HUDEP-2 (cell line): ENCODE results near the gene PALLD.
"Not testable (repeated sequence)": the region's sequence is repeated elsewhere in the genome, so short reads cannot be mapped to it uniquely, and the experiment has no call there.

Source experiments
- DNase-seq, 76 experiments: peaks; one replicate each; lab custom pipeline; 2025; ENCODE audit not compliant: unreplicated experiment in 76 of 76; lab: John Stamatoyannopoulos, UW

The PALLD gene

GRCh38 chr4:168496834-168497233, at the start of gene PALLD:
Gene PALLD, plus strand, starts transcription at chr4:168497052.
- DNase-seq: no peak

- not testable (repeated sequence) for DNase-seq
These were observed 47.8 kb upstream of the PALLD start for GRCh38 chr4:168449063-168449462.

GRCh38 chr4:168449719-168450452, 47.0 kb upstream of the PALLD start:
- DNase-seq: peak in 21 of 76 experiments; percentile 1 to 49 (median 5)

DNA sequence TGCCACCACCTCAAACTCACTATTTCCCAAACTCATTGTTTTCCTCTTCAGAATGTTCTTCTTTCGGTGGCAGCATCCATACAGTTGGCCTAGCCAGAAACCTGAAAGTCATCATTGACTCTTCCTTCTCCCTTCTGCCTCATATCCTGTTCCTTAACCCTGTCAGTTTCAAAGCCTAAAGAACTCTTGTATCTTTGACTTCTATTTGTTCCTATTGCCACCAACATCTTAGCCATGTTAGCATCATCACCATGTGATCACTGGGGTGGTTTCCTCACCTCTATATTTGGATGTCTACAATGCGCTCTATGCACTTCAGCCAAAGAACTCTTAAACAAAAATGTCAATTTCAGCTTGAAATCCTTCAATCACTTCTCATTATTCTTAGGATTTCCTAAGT, 45.5 kb upstream of the PALLD start:
- DNase-seq: no peak

DNA sequence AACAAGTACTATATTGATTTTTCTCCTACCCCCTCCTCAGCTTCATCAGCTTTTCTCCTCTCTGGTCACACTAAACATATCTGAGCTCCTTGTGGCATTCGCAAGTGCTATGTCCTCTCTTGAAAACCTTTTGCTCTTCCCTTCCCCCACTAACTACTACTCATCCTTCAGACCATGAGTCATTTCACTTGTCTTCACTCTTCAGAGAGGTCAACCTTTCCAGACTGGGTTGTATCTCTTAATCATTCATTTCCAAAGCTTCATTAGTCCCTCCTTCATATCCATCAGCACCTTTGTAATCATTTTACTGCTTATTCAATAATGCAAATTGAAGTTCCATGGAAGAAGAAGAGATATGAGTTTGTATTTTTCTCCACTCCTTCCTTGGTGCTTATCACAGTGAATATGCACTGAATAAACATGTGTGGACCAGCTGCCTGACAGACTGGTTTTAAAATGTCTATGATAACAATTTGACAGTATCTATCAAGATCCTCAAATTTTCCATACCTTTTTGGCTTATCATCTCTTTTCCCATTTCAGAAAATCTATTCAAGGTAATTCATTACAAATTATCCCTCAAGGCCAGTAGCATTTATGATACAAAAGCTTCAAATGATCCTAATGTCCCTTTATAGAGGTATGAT, 45.0 kb upstream of the PALLD start:
- DNase-seq: peak in 29 of 76 experiments; percentile 2 to 72 (median 29)

GRCh38 chr4:168453146-168453545, 43.7 kb upstream of the PALLD start:
- DNase-seq: no peak

DNA sequence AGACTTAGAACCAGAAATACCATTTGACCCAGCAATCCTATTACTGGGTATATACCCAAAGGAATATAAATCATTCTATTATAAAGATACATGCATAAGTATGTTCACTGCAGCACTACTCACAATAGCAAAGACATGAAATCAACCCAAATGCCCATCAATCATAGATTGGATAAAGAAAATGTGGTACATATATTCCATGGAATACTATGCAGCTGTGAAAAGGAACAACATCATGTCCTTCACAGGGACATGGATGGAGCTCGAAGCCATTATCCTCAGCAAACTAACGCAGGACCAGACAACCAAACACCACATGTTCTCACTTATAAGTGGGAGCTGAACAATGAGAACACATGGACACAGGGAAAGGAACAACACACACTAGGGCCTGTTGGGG, 38.6 kb upstream of the PALLD start:
- not testable (repeated sequence) for DNase-seq

GRCh38 chr4:168461821-168462220, 35.0 kb upstream of the PALLD start:
- no peak for DNase-seq

GRCh38 chr4:168472920-168473319, 23.9 kb upstream of the PALLD start:
- no peak for DNase-seq

GRCh38 chr4:168474660-168475320, 22.1 kb upstream of the PALLD start:
- DNase-seq: no peak

DNA sequence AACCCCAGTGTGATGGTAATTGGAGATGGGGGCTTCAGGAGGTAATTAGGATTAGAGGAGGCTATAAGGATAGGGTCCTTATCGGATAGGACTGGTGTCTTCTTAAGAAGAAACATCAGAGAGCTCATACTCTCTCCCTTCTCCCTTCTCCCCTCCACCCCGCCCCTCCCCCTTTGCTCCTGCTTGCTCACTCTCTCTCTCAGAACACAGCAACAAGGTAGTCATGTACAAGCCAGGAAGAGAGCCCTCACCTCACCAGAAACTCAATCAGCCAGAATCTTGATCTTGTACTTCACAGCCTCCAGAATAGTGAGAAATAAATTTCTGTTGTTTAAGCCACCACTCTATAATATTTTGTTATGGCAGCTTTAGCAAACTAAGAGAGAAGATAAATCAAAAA, 21.1 kb upstream of the PALLD start:
- DNase-seq: peak in 20 of 76 experiments; percentile 0 to 36 (median 6)

DNA sequence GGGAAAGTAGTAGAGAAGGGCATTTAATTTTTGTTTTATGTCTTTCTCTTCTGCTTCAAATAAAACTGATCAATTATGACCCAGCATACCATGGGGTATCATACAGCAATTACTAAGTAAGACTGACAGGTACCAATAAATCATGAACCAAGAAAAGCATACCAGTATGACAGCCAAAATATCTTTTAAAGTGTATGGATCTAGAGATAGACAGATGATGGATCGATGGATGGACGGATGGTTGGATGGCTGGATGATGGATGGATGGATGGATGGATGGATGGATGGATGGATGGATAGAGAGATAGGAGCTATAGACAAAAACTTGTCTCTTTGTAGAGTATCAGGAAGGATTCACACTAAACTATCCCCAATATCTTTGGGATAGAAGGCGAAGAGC, 18.0 kb upstream of the PALLD start:
- DNase-seq: no peak

DNA sequence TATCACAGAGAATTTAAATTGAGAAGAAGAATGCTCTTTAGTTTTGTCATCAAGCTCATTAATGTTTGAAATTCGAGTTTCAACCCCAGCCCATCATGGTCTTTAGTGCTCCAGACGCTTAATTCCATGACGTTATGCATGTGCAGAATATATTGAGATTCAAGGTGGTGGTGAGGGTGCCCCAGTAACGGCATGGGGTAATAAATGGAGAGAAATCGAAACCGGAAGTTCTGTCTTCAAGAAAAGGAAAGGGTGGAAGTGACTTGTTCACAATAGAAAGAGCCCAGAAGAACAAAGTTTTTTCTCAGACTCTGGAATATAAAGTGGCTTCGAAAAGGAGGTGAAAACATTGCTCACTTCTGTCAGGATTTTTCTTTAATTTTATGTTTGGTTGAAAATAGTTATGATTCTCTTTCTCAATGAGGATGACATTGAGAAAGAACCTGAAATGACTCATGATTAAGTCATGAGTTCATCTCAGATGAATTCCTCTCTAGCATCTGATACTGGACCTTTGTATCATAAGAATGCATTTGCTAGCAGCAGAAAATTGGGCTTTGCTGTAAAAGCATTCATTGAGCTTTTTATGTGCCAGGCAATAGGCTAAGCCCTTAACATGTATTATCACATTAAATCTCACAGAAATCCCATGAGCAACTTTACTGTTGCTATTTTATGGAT, 15.8 kb upstream of the PALLD start:
- peak in 50 of 76 experiments; percentile 0 to 76 (median 38) for DNase-seq

DNA sequence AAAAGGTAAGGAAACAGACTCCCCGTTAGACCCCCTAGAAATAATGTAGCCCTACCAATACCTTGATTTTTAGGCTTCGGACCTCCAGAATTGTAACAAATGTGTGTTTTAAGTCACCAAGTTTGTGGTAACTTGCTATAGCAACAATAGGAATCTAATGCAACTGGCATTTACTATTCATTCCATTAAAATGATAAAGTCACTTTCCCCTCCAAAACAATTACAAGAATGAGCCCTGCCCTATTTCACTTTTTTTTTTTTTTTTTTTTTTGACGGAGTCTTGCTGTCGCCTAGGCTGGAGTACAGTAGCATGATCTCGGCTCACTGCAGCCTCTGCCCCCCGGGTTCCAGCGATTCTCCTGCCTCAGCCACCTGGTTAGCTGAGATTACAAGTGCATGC, 13.0 kb upstream of the PALLD start:
- DNase-seq: no peak

DNA sequence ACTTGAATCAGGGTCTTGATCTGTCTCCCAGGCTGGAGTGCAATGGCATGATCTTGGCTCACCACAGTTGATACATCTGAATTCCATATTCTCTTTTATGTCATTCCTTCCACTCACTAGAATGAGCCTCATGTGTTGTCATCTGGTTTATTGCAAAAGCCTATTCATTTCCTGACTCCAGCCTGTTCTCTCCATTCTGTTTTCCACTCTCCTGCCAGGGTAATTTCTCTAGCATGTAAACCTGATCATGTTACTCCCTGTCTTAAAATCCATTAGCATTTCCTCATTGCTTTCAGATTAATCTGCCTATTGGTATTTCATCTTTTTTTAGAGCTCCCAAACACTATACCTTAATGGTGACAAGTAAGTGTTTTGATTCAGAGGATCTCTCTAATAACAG, 12.2 kb upstream of the PALLD start:
- no peak for DNase-seq

GRCh38 chr4:168485156-168485910, 11.5 kb upstream of the PALLD start:
- peak in 3 of 76 experiments; percentile 1 to 5 (median 3) for DNase-seq

GRCh38 chr4:168486912-168487281, 10.0 kb upstream of the PALLD start:
- peak in 40 of 76 experiments; percentile 1 to 62 (median 20) for DNase-seq

DNA sequence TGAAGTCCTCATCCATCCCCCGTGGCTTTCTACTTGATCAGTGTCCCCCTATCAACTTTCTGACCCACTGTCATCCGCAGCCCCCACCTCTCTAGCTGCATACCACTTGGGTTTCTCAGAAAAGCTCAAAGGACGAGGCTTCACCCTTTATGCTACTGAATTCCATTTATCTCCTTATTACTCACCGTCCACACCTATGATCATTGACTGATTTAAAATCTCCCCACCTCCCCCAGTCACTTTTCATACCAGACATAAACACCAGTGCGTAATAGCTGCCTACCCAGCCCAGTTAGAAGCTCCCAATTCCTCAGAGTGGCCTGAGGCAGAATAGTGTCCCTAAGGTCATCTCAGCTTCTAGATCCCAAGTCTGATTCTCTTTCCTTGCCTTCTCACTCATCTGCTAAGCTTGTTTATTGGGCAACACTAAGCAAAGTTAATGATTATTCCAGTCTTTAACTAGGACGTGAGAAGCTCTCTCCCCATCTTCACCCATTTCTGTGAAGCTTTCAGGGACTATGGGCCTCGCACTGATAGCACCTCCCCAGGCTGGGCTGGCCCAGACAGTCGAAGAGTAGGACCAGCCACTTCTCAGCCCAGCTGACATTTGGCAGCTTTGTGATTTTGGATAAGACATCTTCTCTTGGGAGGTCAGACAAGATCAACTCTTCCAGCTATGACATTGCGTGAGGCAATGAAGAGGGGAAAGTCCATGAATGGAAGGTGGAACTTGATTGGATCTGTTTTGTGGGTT, 9.4 kb upstream of the PALLD start:
- DNase-seq: peak in 5 of 76 experiments; percentile 2 to 19 (median 9)

DNA sequence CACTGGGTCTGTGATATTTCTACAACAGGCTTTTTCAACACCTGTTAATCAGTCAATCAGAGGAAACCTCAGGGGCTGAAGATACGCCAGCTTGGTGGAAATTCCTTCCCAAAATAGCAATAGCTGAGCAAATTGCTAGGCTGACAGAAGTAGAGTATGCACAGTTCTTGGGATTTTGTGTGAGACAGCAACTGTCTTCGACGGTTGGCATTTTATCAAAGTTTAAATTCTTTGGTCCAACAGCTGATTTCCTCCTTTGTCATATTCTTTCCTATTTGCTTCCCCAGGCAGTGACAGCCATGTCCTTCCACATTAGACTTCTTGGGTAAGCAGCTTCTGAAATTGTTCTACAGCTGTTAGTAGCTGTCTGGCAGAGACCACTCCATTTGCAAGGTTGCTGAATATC, 8.0 kb upstream of the PALLD start:
- DNase-seq: no peak

- DNase-seq: no peak
These were observed 7.2 kb upstream of the PALLD start for GRCh38 chr4:168489616-168490015.
